Prostate gland (tissue), 2 donors: Measurements from ENCODE around the gene ZRANB3. TPM values are rescaled to one million over a fixed set of nuclear protein-coding genes. Genes with fewer than 3 reads are reported as not detected.

ENCODE experiments used
- DNase-seq: peaks from one replicate; pipeline ENCODE4 v3.0.0-alpha.2; 2019; ENCODE audit warnings: low spot score
- H3K27ac ChIP-seq, 2 donors: fragments of 200-600 bp; sonication (generic); 2 replicates each; pipeline ENCODE4 v1.5.1; 2017 to 2019
- H3K27me3 ChIP-seq: fragments of 200-600 bp; sonication (generic); replicated peaks from 2 replicates; pipeline ENCODE4 v1.5.1; 2019; ENCODE audit not compliant: insufficient read depth
- H3K36me3 ChIP-seq, 2 donors: fragments of 200-600 bp; sonication (generic); 1 replicate in 1 of 2; 2 replicates in 1 of 2; pipeline versions ENCODE4 v1.5.1 to v1.8.1; 2017 to 2019
- H3K4me1 ChIP-seq: fragments of 200-600 bp; sonication (generic); replicated peaks from 2 replicates; pipeline ENCODE4 v1.5.1; 2019
- H3K4me3 ChIP-seq, 2 donors: fragments of 200-600 bp; sonication (generic); 2 replicates each; pipeline ENCODE4 v1.5.1; 2017 to 2019
- H3K9me3 ChIP-seq: fragments of 200-600 bp; sonication (generic); 2 replicates; pipeline ENCODE4 v1.5.1; 2017
- POLR2A ChIP-seq: fragments of 450-650 bp; IDR thresholded peaks from one replicate; pipeline ENCODE4 v1.6.1; 2016; ENCODE audit warnings: antibody characterized with exemption, mild to moderate bottlenecking
- POLR2AphosphoS5 ChIP-seq: sonication (generic); formaldehyde crosslinking; IDR thresholded peaks from one replicate; pipeline ENCODE4 v1.6.1; 2017; ENCODE audit warnings: antibody characterized with exemption
- WGBS: methylation state at CpG from one replicate; pipeline ENCODE4 v1.1.5; 2018; 5-methylcytosine and 5-hydroxymethylcytosine counted together
- intact Hi-C: fragments of 100-400 bp; cut with DNase I; formaldehyde crosslinking; loops from one replicate; pipeline ENCODE4 v1.14.2; 2022
- total RNA-seq, 2 donors: library from RNA; depleted of rRNA; stranded (reverse); fragments of >200 nt; gene quantifications; one replicate each; pipeline ENCODE4 v1.1.0, GENCODE V29; 2016
- TF ChIP-seq, protein P1 (sequence below), 4 experiments: fragments of 200-600 bp in 2 of 4; fragments of 450-650 bp in 2 of 4; sonication (generic) in 2 of 4; IDR thresholded peaks; 1 replicate in 3 of 4; 2 replicates in 1 of 4; pipeline ENCODE4 v1.5.1; 2016 to 2019; ENCODE audit warnings: antibody characterized with exemption in 4 of 4, mild to moderate bottlenecking in 2 of 4, moderate library complexity in 2 of 4

ZRANB3 gene
- total RNA-seq, 2 donors from 2014 or later: 5.1 to 11.1 TPM

DNA sequence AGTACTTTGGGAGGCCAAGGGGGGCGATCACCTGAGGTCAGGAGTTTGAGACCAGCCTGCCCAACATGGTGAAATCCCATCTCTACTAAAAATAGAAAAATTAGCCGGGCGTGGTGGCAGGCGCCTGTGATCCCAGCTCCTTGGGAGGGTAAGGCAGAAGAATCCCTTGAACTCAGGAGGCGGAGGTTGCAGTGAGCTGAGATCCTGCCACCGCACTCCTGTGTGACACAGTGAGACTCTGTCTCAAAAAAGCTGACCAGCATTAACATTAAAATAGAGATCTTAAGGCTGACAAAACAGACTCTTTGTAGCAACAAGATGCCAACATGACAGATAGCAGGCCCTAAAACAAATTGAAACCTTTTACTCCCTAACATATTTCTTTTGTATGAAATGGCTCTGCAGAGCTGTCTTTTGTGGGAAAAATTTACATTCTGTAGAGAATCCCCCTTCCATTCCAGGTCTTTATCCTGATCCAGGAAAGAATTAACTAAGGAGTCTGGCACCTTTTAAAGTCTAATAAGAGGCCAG lies 265.0 kb downstream of the ZRANB3 start:
- no peaks in the 10 kb centered on the region for H3K27me3 ChIP-seq
- DNase-seq: no peak
- no peak for TF ChIP-seq POLR2AphosphoS5
- TF ChIP-seq, protein P1, sequence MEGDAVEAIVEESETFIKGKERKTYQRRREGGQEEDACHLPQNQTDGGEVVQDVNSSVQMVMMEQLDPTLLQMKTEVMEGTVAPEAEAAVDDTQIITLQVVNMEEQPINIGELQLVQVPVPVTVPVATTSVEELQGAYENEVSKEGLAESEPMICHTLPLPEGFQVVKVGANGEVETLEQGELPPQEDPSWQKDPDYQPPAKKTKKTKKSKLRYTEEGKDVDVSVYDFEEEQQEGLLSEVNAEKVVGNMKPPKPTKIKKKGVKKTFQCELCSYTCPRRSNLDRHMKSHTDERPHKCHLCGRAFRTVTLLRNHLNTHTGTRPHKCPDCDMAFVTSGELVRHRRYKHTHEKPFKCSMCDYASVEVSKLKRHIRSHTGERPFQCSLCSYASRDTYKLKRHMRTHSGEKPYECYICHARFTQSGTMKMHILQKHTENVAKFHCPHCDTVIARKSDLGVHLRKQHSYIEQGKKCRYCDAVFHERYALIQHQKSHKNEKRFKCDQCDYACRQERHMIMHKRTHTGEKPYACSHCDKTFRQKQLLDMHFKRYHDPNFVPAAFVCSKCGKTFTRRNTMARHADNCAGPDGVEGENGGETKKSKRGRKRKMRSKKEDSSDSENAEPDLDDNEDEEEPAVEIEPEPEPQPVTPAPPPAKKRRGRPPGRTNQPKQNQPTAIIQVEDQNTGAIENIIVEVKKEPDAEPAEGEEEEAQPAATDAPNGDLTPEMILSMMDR (IDR thresholded peaks at IDR 0.05): no peak
- no peak for TF ChIP-seq POLR2A
- H3K4me1 ChIP-seq: no peaks in the 10 kb centered on the region
- no peak overlapping the region for H3K4me3 ChIP-seq
- no peaks in the 10 kb centered on the region for H3K9me3 ChIP-seq
- intact Hi-C loops: no loop called here
- H3K36me3 ChIP-seq: no peaks in the 10 kb centered on the region
- H3K27ac ChIP-seq: no peak overlapping the region
- WGBS: 93% methylated on average over 6 of the region's 6 CpGs

DNA sequence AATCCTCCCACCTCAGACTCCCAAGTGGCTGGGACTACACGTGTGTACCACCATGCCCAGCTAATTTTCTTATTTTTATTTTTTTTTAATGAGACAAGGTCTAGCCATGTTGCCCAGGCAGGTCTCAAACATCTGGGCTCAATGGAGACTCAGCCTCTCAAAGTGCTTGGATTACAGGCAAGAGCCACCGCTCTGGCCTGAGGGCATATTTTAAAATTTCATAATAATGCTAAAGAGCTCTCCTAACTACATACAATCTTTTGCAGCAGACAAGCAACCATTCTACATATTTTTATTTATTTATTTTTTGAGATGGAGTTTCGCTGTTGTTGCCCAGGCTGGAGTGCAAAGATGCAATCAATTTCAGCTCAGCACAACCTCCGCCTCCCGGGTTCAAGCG lies 271.9 kb downstream of the ZRANB3 start:
- intact Hi-C loops: no loop called here

DNA sequence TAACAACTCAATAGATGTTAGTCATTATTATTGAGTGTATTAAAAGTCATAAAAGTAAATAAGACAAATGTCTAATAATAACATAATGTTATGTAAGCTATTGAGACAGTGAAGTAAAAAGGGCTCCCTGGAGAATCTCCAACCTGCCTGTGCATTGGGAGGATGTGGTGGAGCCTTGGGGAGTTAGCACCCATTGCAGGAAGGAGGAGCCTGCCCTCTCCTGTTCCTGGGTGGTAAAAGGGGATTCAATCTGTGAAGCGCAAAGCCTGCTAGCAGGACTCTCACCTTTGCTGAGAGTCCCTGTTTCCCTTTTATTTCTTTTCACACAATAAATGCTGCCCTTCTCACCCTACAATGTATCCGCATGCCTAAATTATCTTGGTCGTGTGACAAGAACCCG lies 272.8 kb downstream of the ZRANB3 start:
- intact Hi-C loops: no loop called here
- no peaks in the 10 kb centered on the region for H3K4me1 ChIP-seq
- no peak overlapping the region for H3K27ac ChIP-seq
- DNase-seq: no peak
- TF ChIP-seq, protein P1 (IDR thresholded peaks at IDR 0.05): no peak
- TF ChIP-seq POLR2AphosphoS5 (no peak), POLR2A (no peak)
- 94% methylated on average over 4 of the region's 4 CpGs for WGBS
- no peak overlapping the region for H3K4me3 ChIP-seq
- H3K27me3 ChIP-seq: no peaks in the 10 kb centered on the region
- H3K9me3 ChIP-seq: no peaks in the 10 kb centered on the region
- H3K36me3 ChIP-seq: no peaks in the 10 kb centered on the region

More for the DNA sequence above, 271.9 kb downstream of the ZRANB3 start:
- Histone ChIP-seq H3K27me3 (no peaks in the 10 kb centered on the region), H3K27ac (no peak overlapping the region), H3K4me3 (no peak overlapping the region), H3K36me3 (no peaks in the 10 kb centered on the region), H3K4me1 (no peaks in the 10 kb centered on the region), H3K9me3 (no peaks in the 10 kb centered on the region)
- DNase-seq: no peak
- no peak for TF ChIP-seq POLR2A
- TF ChIP-seq POLR2AphosphoS5: no peak
- TF ChIP-seq, protein P1 (IDR thresholded peaks at IDR 0.05): no peak
- WGBS: 98% methylated on average over 6 of the region's 6 CpGs

DNA sequence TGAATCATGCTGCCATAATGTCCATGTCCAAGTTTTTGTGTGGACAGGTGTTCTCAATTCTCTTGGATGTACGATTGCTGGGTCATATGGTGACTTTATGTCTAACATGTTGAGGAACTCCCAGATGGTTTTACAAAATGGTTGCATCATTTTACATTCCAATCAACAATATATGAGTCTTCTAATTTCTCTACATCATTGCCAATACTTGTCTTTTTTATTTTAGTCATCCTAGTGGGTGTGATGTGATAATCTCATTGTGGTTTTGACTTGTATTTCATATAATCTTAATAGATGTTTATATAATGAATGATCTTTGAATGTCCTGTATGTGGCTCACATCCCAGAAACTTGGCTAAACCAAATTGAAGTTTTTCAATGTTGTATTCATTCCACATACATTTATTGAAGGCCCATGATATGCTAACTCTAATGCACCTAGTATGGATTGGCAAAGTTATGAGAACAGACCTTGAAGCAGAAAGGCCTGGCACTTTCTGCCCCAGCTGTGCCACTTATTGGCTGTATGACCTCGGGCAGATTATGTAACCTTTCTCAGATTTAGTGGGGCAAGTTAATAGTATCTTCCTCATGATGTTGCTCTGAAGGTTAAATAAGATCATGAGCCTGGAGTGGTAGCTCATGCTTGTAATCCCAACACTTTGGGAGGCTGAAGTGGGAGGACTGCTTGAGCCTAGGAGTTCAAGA lies 273.5 kb downstream of the ZRANB3 start:
- no peak for DNase-seq

More for the DNA sequence above, 273.5 kb downstream of the ZRANB3 start:
- Histone ChIP-seq H3K9me3 (no peaks in the 10 kb centered on the region), H3K4me3 (no peak overlapping the region), H3K27ac (no peak overlapping the region), H3K36me3 (no peaks in the 10 kb centered on the region), H3K27me3 (no peaks in the 10 kb centered on the region), H3K4me1 (no peaks in the 10 kb centered on the region)
- intact Hi-C loops: no loop called here
- TF ChIP-seq, protein P1 (IDR thresholded peaks at IDR 0.05): no peak
- TF ChIP-seq POLR2A: no peak
- no peak for TF ChIP-seq POLR2AphosphoS5
- 86% methylated on average over 2 of the region's 2 CpGs for WGBS
